ENCODE measurements around the gene PSG7.
"Not testable (repeated sequence)": the region's sequence is repeated elsewhere in the genome, so short reads cannot be mapped to it uniquely, and the experiment has no call there.

Gene PSG7

DNA sequence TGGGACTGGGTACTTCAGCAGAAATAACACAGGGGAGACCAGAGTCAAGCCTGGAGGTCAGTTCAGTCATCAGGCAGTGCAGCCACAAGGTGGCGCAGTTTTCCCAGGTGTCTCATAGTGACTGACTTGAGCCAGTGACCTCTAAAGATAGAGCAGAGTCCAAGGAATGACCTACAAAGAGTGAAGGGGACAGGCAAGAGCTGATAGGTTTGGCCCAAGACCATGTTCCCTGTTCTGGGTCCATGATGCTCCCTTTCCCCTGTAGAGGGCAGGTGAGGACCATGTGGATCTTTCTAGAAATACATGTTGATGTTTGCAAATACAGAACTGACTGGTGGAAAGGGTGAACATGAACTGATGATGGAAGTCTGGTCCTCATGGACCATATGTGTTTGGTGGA is 6.8 kb downstream of the PSG7 start:
- peak; percentile 30 for DNase-seq (ENCODE audit: low read depth)
- TF ChIP-seq CTCF (IDR thresholded peaks at IDR 0.05; ENCODE audit: insufficient read depth, low read depth, low read length, missing control alignments): peak; percentile 27
- not testable (repeated sequence) for H3K4me3 ChIP-seq (ENCODE audit: low read depth, low read length)

- no peak overlapping the region for H3K4me3 ChIP-seq (ENCODE audit: low read depth, low read length)
- TF ChIP-seq CTCF (IDR thresholded peaks at IDR 0.05; ENCODE audit: insufficient read depth, low read depth, low read length, missing control alignments): no peak
- DNase-seq (ENCODE audit: low read depth): no peak
Observed at GRCh38 chr19:42928896-42929295, 8.1 kb downstream of the PSG7 start.

- no peak overlapping the region for H3K4me3 ChIP-seq (ENCODE audit: low read depth, low read length)
- DNase-seq (ENCODE audit: low read depth): no peak
- no peak for TF ChIP-seq CTCF (IDR thresholded peaks at IDR 0.05; ENCODE audit: insufficient read depth, low read depth, low read length, missing control alignments)
Observed at GRCh38 chr19:42926781-42927180, 10.2 kb downstream of the PSG7 start.

DNA sequence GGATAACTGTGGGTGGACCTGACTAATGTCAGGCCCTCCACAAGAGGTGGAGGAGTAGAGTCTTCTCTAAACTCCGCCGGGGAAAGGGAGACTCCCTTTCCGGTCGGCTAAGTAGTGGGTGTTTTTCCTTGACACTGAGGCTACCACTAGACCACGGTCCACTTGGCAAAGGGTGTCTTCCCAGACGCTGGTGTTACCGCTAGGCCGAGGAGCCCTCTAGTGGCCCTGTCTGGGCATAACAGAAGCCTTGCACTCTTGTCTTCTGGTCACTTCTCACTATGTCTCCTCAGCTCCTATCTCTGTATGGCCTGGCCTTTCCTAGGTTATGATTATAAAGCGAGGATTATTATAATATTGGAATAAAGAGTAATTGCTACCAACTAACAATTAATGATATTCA is 13.9 kb downstream of the PSG7 start:
- DNase-seq (ENCODE audit: low read depth): peak; percentile 50
- not testable (repeated sequence) for H3K4me3 ChIP-seq (ENCODE audit: low read depth, low read length)

DNA sequence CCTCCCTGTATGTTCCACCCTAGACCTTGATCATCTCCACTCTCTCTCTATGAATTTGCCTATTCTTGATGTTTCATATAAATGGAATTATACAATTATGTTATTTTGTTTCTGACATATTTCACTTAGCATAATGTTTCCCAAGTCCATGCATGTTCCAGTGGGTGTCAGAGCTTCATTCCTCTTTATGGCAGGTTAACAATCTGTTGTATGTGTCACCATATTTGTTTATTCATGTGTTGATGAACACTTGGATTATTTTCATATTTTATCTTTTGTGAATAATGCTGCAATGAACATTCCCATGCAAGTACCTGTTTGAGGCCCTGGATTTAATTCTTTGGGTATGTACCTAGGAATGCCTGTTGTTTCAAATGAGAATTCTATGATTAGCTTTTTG is 16.0 kb downstream of the PSG7 start:
- DNase-seq (ENCODE audit: low read depth); H3K4me3 ChIP-seq (ENCODE audit: low read depth, low read length): not testable (repeated sequence)

More for the DNA sequence above, 13.9 kb downstream of the PSG7 start:
- peak; percentile 79 for TF ChIP-seq CTCF (IDR thresholded peaks at IDR 0.05; ENCODE audit: insufficient read depth, low read depth, low read length, missing control alignments)

- DNase-seq (ENCODE audit: low read depth): no peak
- TF ChIP-seq CTCF (IDR thresholded peaks at IDR 0.05; ENCODE audit: insufficient read depth, low read depth, low read length, missing control alignments): no peak
- no peak overlapping the region for H3K4me3 ChIP-seq (ENCODE audit: low read depth, low read length)
Observed at GRCh38 chr19:42919757-42920079, 17.3 kb downstream of the PSG7 start.

DNA sequence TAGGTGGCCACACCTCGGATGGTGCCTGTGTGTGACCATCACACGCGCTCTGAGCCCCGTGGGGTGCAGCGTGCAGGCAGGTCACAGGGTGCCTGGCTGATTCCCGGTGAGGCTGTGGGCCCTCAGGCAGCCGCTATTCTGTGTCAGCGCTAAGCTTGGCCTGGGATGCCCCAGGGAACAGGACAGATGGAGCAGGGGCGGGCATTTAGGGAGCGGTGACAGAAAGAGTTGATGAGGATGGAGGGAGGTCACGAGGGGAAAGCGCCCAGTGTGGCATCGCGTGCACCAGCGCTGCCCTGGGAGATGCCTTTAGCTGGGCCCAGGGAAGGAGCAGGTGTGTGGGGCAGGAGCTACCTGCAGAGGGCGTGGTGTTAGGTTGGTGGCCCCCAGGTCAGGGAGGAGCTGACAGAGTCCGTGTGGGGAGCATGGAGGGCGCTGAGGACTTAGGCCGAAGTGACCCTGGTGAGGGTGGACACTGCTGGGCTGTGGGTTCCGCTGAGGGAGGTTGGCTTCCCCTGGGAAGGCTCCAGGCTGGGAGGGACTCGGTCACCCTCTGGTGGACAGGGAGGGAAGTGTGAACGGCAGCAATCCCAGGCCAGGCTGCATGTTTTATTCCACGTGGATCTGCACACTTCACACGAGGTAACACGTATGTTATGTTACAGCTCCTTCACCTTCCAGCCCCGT is 17.8 kb downstream of the PSG7 start:
- peak; percentile 24 for TF ChIP-seq CTCF (IDR thresholded peaks at IDR 0.05; ENCODE audit: insufficient read depth, low read depth, low read length, missing control alignments)
- not testable (repeated sequence) for H3K4me3 ChIP-seq (ENCODE audit: low read depth, low read length); DNase-seq (ENCODE audit: low read depth)

GRCh38 chr19:42918377-42919069 is 18.5 kb downstream of the PSG7 start:
- DNase-seq (ENCODE audit: low read depth); H3K4me3 ChIP-seq (ENCODE audit: low read depth, low read length): not testable (repeated sequence)

GRCh38 chr19:42917634-42918033 is 19.4 kb downstream of the PSG7 start, which contains the start of gene PSG6:
Gene PSG6, minus strand, starts transcription at chr19:42917894. Its CDS starts 102 bp downstream, at chr19:42917792.
- DNase-seq (ENCODE audit: low read depth): not testable (repeated sequence)

DNA sequence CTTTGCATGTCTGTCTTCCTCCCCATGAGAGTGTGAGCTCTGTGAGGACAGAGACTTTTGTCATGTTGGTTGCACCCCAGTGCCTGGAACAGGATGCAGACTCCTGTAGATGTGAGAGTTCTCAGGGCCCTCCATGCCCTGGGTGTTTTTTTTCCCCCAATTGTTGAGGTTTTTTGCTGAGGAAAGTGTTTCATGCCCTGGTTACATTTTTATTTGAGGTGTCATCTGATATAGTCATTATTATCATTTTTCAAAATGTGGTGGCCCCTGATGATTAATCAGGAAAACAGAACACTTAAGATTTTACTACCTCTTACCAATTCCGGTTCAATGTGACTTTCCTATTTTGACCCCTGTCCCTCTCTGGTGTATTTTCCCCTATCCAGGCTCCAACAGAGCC is 20.1 kb downstream of the PSG7 start:
- not testable (repeated sequence) for H3K4me3 ChIP-seq (ENCODE audit: low read depth, low read length); DNase-seq (ENCODE audit: low read depth)

More at GRCh38 chr19:42917634-42918033, 19.4 kb downstream of the PSG7 start, which contains the start of gene PSG6:
- not testable (repeated sequence) for H3K4me3 ChIP-seq (ENCODE audit: low read depth, low read length)

DNA sequence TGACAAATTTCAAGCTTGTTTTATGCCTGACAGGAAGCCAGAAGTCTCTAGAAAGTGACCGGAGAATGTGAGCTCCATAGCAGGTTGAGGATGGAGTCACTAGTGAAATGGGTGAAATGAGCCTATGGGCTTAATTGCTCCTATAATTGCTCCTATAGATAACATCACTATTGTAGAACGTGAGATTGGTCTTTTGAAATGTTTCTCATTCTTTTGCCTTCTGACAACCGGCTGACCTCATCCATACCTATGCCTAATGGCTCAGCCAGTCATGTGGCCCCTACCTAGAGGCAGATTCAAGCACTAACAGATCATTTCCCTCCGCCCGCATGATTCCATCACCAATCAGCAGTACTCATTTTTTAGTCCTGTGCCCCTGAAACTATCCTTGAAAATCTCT is 23.5 kb downstream of the PSG7 start:
- H3K4me3 ChIP-seq (ENCODE audit: low read depth, low read length); DNase-seq (ENCODE audit: low read depth): not testable (repeated sequence)
